ENCODE results near the gene CRYBG1.
A peak's percentile ranks its signal among the peaks of the same experiment; 100 is the strongest.

CRYBG1 gene, protein sequence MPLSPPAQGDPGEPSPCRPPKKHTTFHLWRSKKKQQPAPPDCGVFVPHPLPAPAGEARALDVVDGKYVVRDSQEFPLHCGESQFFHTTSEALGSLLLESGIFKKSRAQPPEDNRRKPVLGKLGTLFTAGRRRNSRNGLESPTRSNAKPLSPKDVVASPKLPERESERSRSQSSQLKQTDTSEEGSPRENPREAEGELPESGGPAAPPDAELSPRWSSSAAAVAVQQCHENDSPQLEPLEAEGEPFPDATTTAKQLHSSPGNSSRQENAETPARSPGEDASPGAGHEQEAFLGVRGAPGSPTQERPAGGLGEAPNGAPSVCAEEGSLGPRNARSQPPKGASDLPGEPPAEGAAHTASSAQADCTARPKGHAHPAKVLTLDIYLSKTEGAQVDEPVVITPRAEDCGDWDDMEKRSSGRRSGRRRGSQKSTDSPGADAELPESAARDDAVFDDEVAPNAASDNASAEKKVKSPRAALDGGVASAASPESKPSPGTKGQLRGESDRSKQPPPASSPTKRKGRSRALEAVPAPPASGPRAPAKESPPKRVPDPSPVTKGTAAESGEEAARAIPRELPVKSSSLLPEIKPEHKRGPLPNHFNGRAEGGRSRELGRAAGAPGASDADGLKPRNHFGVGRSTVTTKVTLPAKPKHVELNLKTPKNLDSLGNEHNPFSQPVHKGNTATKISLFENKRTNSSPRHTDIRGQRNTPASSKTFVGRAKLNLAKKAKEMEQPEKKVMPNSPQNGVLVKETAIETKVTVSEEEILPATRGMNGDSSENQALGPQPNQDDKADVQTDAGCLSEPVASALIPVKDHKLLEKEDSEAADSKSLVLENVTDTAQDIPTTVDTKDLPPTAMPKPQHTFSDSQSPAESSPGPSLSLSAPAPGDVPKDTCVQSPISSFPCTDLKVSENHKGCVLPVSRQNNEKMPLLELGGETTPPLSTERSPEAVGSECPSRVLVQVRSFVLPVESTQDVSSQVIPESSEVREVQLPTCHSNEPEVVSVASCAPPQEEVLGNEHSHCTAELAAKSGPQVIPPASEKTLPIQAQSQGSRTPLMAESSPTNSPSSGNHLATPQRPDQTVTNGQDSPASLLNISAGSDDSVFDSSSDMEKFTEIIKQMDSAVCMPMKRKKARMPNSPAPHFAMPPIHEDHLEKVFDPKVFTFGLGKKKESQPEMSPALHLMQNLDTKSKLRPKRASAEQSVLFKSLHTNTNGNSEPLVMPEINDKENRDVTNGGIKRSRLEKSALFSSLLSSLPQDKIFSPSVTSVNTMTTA (N-terminal part only)

DNA sequence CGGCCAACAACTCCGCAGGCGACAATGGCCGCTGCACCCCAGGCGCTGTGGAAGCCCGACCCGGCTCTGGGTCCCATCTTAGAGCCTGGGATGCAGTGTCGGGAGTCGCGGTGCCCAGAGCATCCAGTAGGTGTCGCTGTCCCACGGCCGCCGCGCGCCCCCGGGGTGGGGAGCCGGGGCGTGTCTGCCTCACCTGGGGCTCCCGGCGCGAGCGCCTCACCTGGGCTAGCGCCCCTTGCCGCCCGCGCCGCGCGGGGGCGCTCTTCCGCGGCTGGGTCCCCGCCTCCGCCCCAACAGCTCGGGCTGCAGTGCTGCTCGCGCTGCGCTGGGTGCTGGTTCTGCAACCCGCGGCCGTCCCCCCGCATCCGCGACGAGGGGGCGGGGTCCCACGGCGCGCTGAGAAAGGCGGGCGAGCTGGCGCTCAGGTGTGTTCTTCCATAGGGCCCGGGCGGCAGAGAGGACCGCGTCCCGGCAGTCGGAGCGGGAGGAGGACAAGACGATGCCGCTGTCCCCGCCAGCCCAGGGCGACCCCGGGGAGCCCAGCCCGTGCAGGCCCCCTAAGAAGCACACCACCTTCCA lies at the start of gene CRYBG1:
CRYBG1 (plus strand) TSS at position 308 of the 579 bp plus-strand sequence; CDS start at position 500, 192 bp downstream.
- peak; percentile 54 for DNase-seq (ENCODE audit: low spot score)

DNA sequence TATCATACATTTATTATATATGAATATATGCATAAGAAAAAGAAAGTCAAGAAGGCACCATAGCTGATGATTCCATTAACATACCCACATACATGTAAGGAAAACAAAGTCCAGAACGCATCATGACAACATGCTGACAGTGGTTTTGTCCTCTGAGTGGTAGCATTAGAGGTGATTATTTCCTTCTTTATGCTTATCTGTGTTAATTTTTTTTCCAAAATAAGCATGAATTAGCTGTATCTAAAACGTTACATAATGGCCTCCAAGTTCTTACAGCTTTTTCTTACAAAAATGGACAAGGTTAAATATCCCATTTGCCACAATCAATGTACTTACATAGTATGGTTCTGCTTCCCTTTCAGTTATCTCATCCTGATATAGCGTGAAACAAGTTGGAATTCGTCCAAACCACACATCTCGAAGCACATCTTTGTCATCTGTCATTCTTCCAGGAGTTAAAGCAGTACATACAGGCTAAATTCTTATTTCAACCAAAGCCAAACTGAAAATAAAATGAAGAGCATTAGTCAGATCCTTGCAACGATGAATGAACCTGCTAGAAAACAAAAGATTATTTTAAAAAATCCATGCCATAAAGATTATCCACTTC lies 44.6 kb upstream of the CRYBG1 start:
- no peak for DNase-seq (ENCODE audit: low spot score)

DNA sequence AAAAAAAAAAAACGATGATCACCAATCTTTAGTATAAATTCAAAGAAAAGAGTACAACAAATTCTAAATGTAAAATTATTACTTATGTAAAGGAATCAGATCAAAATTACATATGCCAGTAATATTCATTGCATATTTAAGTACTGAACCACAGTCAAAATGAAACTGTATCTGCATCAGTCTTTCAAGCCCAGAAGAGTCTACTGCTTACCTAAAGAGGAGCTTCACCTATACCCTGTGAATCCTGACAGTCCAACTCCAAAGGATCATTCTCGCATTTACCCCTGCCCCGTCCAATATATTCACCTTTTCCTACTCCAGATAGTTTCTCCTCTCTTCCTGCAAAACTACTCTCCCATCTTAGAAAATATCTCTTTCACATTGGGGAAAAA lies 44.1 kb upstream of the CRYBG1 start:
- no peak for DNase-seq (ENCODE audit: low spot score)

DNA sequence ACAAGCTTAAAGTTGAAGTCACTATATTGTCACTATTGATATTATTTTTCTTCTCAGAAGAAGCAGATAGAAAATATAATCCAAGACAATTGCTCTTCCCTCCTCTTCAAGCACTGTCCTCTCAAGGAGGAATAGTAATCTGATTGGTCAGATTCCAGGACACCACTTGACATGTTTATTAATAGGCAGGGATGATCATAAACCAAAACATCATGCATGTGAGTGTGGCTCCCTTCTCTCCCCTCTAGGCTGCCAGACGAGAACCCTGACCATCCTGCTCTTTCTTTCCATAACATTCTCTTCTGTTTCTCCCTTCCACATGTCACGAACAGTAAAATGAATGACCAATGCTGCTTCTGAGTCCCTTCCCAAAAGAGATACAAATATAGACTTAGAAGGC lies 42.5 kb upstream of the CRYBG1 start:
- DNase-seq (ENCODE audit: low spot score) = no peak

DNA sequence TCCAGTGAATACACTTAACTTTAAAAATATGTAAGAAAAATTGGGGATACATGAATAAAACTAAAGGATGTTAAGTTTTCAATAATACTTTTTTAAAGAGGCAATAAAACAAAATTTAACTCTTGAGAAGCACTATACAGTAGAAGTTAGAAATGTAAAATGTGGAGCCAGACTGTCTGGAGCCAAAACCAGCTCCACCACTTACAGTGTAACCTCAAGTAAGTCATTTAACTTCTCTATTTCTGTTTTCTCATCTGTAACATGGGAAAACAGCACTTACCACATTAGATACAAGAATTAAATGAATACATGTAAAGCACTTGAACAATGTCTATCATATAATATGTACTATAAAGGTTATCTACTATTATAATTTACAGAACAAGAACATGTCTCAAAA lies 41.7 kb upstream of the CRYBG1 start:
- DNase-seq (ENCODE audit: low spot score) = no peak

DNA sequence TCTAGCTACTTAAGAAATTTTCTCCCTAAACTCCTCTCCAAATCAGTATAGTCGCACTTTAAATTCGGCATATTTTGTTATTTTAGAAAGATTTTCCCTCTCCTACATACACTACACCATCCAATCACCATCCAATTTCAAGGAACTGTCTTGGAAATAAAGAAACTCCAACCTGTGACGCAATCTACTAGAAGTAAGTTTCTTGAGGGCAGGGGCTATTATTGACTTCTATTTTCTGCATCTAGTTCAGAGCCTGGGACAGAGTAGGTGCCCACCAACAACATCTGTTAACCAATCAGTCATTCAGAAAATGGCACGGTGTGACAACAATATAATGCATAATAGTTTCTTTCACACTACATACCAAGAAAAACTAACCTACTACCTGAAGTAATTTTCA lies 38.6 kb upstream of the CRYBG1 start:
- no peak for DNase-seq (ENCODE audit: low spot score)

DNA sequence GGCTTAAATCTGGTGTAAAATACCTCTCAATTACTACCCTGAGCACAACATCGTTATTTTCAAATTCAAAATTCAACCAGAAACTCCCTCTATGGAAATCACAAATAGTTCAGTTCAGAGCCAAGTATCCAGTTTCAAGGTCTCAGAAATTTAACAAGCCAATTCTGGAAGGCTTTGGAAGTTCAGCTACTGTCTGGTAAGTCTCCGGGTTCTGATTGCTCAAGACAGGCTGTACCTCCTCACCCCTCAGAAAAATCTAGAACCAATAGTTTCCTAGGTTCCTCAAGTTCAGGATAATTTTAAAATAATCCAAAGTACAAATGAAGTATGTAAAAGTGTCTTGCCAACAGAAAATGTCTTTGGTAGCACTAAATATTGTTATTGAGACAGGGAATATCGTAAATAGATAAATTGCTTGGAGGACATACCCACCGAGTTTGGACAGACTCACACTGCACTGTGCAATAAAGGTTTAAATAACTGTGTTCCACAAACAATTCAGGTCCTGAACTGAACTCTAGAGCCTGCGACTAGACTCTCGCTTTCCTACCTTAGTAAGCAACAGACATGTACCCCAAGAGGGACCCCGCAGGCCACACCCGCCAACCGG lies 35.7 kb upstream of the CRYBG1 start:
- no peak for DNase-seq (ENCODE audit: low spot score)

DNA sequence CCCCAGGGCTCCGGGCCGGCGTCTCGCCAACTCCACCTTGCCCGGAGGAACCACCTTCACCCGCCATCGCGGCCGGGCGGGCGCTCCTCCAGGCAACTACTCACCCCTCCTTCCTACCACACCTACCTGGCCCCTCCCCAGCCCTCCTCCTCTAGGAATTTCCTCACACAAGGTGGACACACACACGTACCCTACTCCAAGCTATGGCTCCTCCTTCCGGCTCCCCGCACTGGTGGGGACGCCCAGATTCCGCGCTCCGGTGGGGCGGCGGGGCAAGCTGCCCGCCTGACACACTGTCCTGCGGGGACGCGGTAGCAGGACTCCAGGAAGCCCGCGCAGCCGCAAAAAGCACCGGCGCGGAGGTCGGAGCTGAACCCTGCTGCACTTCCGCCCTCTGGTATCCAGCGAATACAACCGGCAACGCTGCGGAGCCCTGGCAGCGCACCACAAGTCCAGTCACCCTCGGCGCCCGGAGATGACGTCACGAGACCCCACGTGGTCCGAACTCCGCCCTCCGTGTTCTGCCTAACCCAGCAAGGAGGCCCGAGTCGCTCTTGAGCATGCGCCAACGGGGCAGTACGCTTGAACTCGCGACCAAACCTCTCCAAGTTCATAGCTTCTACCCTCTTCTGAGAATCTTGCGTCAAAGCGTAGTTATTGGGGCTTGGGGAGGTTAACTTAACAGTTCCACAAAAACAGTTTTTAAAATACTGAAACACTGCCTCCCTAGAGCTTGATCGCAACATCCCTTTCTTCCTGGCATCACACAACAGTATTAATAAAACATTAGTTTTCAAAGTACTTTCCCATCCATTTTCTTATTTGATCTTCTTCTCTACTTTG lies 35.0 kb upstream of the CRYBG1 start, which contains the start of gene ATG5:
ATG5 (minus strand) TSS at position 425 of the 843 bp plus-strand sequence. CDS start 9,552 bp downstream, outside the sequence.
- DNase-seq (ENCODE audit: low spot score) = peak; percentile 100

DNA sequence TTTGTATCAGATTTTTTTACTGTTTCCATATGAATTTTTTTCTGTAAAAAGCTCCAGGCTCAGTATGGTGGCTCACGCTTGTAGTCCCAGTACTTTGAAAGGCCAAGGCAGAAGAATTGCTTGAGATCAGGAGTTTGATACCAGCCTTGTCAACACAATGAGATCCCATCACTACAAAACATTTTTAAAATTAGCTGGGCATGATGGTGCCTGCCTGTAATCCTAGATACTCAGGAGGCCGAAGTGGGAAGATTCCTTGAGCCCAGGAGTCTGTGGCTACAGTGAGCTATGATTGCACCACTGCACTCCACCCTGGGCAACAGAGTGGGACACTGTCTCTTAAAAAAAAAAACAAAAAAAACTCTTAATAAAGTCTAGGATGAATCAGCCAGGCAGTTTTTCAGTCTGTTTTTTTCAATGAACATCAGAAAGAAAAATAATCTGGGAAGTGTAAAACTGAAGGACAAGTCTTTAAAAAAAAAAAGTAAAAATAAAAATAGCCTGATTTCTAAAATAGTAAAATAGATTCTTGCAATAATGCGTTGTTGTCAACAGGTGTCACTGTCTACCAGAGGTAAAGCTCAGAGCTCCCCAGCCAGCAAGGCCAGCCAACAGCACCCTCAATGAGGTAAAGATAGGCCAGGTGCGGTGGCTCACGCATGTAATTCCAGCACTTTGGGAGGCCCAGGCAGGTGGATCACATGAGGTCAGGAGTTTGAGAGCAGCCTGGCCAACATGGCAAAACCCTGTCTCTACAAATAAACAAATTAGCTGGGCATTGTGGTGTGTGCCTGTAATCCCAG lies 25.7 kb upstream of the CRYBG1 start:
- DNase-seq (ENCODE audit: low spot score) = peak; percentile 56

DNA sequence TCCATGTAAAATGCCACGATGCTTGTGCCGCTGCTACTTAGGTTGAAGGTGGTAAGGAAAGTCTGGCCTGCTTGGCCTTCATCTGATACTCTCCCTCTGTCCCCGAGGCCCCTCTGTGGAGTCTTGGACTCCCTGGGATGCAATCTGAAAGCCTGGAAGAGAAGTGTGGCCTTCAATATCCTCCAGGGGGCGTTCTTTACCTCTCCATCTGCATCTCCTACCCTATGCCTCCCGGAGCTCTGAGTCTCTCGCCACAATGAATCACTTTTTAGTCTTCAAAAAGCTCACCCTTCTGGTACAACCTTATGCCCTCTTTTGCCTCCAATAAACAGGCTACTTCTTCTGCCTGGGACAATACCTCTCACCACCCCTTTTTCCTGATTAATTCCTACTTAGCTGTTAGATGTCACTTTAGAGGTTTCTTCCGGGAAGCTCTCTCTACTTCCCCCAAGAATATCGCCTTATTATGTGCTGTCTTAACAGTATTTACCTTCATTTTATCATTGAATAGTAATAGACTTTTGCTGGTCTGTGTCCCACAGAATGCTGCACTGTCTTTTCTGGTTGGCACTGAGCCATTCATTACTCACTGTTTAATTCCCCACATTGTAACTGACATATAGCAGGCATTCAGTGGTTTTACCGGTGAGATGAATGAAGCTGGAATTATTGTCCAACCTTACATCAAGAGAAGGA lies 21.0 kb upstream of the CRYBG1 start:
- peak; percentile 50 for DNase-seq (ENCODE audit: low spot score)

DNA sequence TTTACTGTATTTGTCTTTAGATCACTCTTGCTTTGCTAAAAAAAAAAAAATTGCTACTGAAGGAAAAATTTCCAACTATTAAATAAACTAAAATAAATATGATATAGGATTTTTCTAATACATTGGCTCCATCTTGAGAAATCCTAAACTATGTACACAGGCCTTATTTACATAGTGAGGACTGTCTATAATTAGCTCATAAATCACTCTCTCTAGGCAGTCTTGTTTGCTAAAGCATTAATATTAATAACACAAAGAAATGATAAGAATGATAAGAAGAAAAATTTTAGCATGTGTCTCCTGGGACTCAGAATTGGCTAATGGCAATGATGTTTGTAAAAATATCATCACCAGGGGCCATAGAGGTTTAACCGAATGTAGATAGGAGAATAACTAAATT lies 13.3 kb upstream of the CRYBG1 start:
- DNase-seq (ENCODE audit: low spot score) = no peak

DNA sequence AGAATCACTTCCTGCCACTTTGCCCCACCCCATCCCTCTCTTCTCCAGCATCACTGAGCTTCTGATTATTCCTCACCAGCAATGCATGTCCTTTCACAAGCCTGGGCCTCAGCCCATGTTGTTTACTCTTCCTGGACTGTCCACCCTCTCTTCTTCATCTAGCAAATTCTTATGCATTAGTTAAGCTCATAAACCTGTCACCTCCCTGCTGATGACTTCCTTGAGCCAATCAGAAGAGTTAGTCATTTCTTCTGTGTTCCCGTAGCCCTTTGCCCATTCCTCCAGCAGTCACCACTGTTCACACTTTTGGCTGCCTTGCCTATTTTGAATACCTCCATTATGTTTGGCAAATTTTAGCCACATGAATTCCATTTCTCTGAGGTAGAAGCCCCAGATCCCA lies 4.1 kb upstream of the CRYBG1 start:
- DNase-seq (ENCODE audit: low spot score) = no peak

DNA sequence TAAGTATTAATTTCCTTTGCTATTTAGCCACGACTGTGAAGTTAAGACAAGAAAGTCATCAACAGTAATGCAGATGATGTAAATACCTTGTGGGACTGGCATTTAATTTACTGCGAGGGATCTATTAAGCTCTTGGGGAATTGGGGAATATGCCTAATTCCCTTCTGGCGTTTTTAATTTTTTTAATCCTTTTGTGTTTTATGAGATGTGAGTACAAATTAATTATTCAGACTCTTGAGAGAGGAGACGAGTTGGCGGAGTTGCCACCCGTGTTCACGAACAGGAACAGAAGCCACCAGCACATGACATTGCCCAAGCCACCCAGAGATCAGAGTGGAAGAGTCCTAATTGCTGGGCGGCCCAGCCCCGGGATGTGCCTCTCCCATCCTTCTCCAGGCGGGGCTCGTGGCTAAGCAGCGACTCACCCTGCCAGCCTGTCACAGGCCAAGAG lies 533 bp upstream of the CRYBG1 start:
- no peak for DNase-seq (ENCODE audit: low spot score)

DNA sequence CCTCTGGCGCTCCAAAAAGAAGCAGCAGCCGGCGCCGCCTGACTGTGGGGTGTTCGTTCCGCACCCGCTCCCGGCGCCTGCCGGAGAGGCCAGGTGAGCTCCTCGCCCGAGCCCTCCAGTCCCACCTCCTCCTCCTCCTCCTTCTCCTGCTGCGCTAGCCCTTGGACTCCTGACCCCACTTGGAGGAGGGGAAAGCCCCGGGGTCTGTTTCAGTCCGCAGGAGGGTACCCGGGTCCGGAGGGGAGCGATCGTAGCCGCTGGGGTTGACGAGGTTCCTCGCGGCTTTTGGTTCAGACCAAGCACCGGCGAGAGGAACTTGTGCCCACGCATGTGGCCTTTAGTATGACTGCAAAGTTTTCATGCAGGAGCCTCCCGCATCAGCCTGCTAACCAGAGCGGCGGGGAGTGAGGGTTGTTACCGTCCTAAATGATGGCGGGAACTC lies 493 bp downstream of the CRYBG1 start:
- peak; percentile 2 for DNase-seq (ENCODE audit: low spot score)

DNA sequence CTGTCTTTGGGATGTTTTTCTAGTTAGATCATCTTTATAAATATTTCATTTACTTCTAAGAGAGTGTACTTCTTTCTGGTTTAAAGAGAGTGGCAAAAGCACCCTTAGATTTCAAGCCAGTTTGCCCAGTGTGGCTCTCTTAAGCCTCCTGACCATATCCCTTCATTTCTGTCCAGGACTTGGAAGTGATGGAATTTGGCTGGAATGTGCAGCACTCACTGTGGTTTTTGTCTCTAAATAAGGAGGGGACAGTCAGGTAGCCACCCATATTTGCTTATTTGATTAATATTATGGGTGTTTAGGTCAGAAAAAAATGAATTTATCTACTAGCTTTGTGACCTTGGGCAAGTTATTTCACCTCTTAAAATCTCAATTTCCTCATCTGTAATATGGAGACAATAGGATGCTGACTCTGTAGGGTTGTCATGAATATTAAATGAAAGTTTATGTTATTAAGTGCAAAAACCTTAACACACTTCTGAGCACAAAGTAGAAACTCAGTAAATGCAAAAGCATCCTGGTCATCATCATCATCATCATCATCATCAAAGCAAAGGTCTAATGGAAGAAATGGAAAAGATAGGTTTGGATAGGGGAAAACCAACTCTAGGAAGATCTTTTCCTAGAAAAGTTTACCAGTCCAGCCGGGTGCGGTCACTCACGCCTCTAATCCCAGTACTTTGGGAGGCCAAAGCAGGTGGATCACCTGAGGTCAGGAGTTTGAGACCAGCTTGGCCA lies 3.1 kb downstream of the CRYBG1 start:
- no peak for DNase-seq (ENCODE audit: low spot score)

DNA sequence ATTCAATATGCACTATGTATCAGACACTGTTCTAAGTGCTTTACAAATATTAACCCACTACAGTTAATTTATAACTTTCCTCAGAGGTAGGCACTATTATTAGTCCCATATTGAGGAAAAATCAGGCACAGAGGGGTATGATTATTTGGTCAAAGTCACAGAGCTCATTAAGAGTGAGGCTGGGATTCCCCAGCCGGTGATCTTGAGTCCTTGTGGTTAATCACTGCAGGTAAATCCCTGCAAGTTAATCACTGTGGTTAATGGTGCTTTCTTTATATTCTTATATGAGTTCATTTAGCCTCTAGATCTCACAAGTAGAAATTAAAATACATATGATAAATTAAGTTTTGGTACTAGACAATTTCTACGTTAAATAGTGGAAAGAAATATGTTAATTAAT lies 9.2 kb downstream of the CRYBG1 start:
- no peak for DNase-seq (ENCODE audit: low spot score)

DNA sequence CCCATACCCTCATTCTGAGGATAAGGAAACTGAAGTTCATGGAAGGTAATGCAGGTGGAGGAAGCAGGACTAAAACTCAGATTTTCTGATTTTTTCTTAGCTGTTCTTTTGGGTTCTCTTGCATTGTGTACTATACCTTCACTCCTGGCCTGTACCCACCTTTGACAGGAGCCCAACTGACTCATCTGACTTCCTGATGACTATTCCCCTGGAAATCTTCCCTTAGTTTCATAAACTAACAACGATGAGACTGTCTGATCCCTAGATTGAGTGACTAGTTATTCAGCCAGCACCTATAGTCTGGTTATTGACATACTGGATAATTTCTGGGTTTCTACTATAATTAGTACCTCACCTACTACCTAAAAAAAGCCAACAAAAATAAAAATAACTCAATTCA lies 10.1 kb downstream of the CRYBG1 start:
- DNase-seq (ENCODE audit: low spot score) = no peak
